RWPE2 (cell line): ENCODE data around the gene HLCS.

ENCODE experiments used
- ATAC-seq: fragments of 200-7000 bp; cut with Tn5 transposase; 3 replicates; pipeline ENCODE4 v1.9.1; 2021; ENCODE audit warnings: low read depth
- DNase-seq: peaks from one replicate; pipeline ENCODE4 v3.0.0-alpha.2; 2020; ENCODE audit warnings: low spot score
- H3K27ac ChIP-seq: fragments of 450-650 bp; 2 replicates; pipeline ENCODE4 v1.5.1; 2017; ENCODE audit warnings: mild to moderate bottlenecking; ENCODE audit not compliant: poor library complexity, severe bottlenecking
- H3K27me3 ChIP-seq: fragments of 250-450 bp; sonication (Bioruptor Pico); 2 replicates; pipeline ENCODE4 v1.5.1; 2021; ENCODE audit warnings: mild to moderate bottlenecking, moderate library complexity; ENCODE audit not compliant: insufficient read depth, poor library complexity, severe bottlenecking
- H3K36me3 ChIP-seq: fragments of 250-450 bp; sonication (Bioruptor Pico); 2 replicates; pipeline ENCODE4 v1.5.1; 2020; ENCODE audit warnings: low read depth, mild to moderate bottlenecking, moderate library complexity
- H3K4me1 ChIP-seq: fragments of 250-450 bp; sonication (Bioruptor Pico); 2 replicates; pipeline ENCODE4 v1.5.1; 2021; ENCODE audit warnings: mild to moderate bottlenecking, moderate library complexity; ENCODE audit not compliant: insufficient read depth, poor library complexity, severe bottlenecking
- H3K4me3 ChIP-seq: fragments of 250-450 bp; sonication (Bioruptor Pico); 2 replicates; pipeline ENCODE4 v1.5.1; 2021; ENCODE audit warnings: mild to moderate bottlenecking, moderate library complexity; ENCODE audit not compliant: severe bottlenecking
- H3K9me3 ChIP-seq: fragments of 250-450 bp; sonication (Bioruptor Pico); 2 replicates; pipeline ENCODE4 v1.5.1; 2021; ENCODE audit warnings: mild to moderate bottlenecking, moderate library complexity; ENCODE audit not compliant: severe bottlenecking
- CTCF ChIP-seq: fragments of 450-650 bp; IDR thresholded peaks from one replicate; pipeline ENCODE4 v1.5.1; 2017; ENCODE audit warnings: mild to moderate bottlenecking, moderate library complexity; ENCODE audit not compliant: poor library complexity, severe bottlenecking

Gene HLCS

GRCh38 chr21:36783612-36784374 lies 182.7 kb downstream of the HLCS start:
- H3K27me3 ChIP-seq, result no peaks in the 10 kb centered on the region
- ATAC-seq, result peak; percentile 87
- no peak overlapping the region for H3K4me3 ChIP-seq
- H3K9me3 ChIP-seq, result peaks cover 3% of the 10 kb centered on the region
- DNase-seq, result no peak
- H3K27ac ChIP-seq, result peak overlapping the region; percentile 65
- TF ChIP-seq CTCF, result no peak
- peaks cover 33% of the 10 kb centered on the region for H3K4me1 ChIP-seq
- no peaks in the 10 kb centered on the region for H3K36me3 ChIP-seq

GRCh38 chr21:36780861-36781260 lies 185.6 kb downstream of the HLCS start:
- no peak for DNase-seq
- 0 out of 3 replicates have a peak, but pooled peaks have one; percentile 21 for ATAC-seq
- no peak for TF ChIP-seq CTCF
- Histone ChIP-seq H3K4me1 (peaks cover 24% of the 10 kb centered on the region), H3K9me3 (peaks cover 3% of the 10 kb centered on the region), H3K36me3 (no peaks in the 10 kb centered on the region), H3K27ac (no peak overlapping the region), H3K4me3 (no peak overlapping the region), H3K27me3 (no peaks in the 10 kb centered on the region)

- no peak for TF ChIP-seq CTCF
- peaks cover 16% of the 10 kb centered on the region for H3K4me1 ChIP-seq
- H3K36me3 ChIP-seq, result no peaks in the 10 kb centered on the region
- peaks cover 1% of the 10 kb centered on the region for H3K9me3 ChIP-seq
- no peak for DNase-seq
- no peaks in the 10 kb centered on the region for H3K27me3 ChIP-seq
- no peak for ATAC-seq
- no peak overlapping the region for H3K27ac ChIP-seq
- H3K4me3 ChIP-seq, result no peak overlapping the region
These were observed 189.4 kb downstream of the HLCS start for GRCh38 chr21:36776981-36777617.

- peaks cover 11% of the 10 kb centered on the region for H3K4me1 ChIP-seq
- no peak overlapping the region for H3K4me3 ChIP-seq
- no peaks in the 10 kb centered on the region for H3K36me3 ChIP-seq
- no peaks in the 10 kb centered on the region for H3K9me3 ChIP-seq
- ATAC-seq (no peak), DNase-seq (no peak)
- no peak for TF ChIP-seq CTCF
- H3K27ac ChIP-seq, result peak overlapping the region; percentile 33
- H3K27me3 ChIP-seq, result no peaks in the 10 kb centered on the region
These were observed 192.5 kb downstream of the HLCS start for GRCh38 chr21:36773995-36774394.

- Histone ChIP-seq H3K36me3 (no peaks in the 10 kb centered on the region), H3K27ac (peak overlapping the region; percentile 33), H3K27me3 (no peaks in the 10 kb centered on the region), H3K4me3 (no peak overlapping the region), H3K4me1 (peaks cover 11% of the 10 kb centered on the region), H3K9me3 (no peaks in the 10 kb centered on the region)
- peak; percentile 94 for ATAC-seq
- no peak for TF ChIP-seq CTCF
- peak; percentile 81 for DNase-seq
These were observed 193.4 kb downstream of the HLCS start for GRCh38 chr21:36773117-36773516.
